Activated naive CD8-positive, alpha-beta T cell (primary cell): ENCODE measurements around the gene MEPCE.

ENCODE experiments used
- H3K27ac Mint-ChIP-seq: one replicate; pipeline ENCODE4 v1.8.0; 2021; ENCODE audit warnings: mixed read lengths
- H3K27me3 Mint-ChIP-seq: one replicate; pipeline ENCODE4 v1.8.0; 2021; ENCODE audit warnings: mixed read lengths
- H3K36me3 Mint-ChIP-seq: one replicate; pipeline ENCODE4 v1.8.0; 2021; ENCODE audit warnings: mixed read lengths
- H3K4me1 Mint-ChIP-seq: one replicate; pipeline ENCODE4 v1.8.0; 2021; ENCODE audit warnings: low read depth, mixed read lengths
- H3K4me3 Mint-ChIP-seq: one replicate; pipeline ENCODE4 v1.8.0; 2021; ENCODE audit warnings: mild to moderate bottlenecking, mixed read lengths
- H3K9me3 Mint-ChIP-seq: one replicate; pipeline ENCODE4 v1.8.0; 2021; ENCODE audit warnings: low read depth, mixed read lengths

Gene MEPCE

GRCh38 chr7:100456562-100456961 lies 26.9 kb downstream of the MEPCE start:
- no peak overlapping the region for H3K4me3 Mint-ChIP-seq
- no peaks in the 10 kb centered on the region for H3K27me3 Mint-ChIP-seq
- peaks cover 12% of the 10 kb centered on the region for H3K4me1 Mint-ChIP-seq
- H3K36me3 Mint-ChIP-seq: no peaks in the 10 kb centered on the region
- no peak overlapping the region for H3K27ac Mint-ChIP-seq
- H3K9me3 Mint-ChIP-seq: no peaks in the 10 kb centered on the region

- Mint-ChIP-seq H3K9me3 (no peaks in the 10 kb centered on the region), H3K36me3 (no peaks in the 10 kb centered on the region), H3K27me3 (no peaks in the 10 kb centered on the region), H3K27ac (no peak overlapping the region), H3K4me1 (peaks cover 12% of the 10 kb centered on the region), H3K4me3 (no peak overlapping the region)
These were observed 27.4 kb downstream of the MEPCE start for GRCh38 chr7:100457033-100457432.

GRCh38 chr7:100464210-100464660 lies 34.6 kb downstream of the MEPCE start, which contains the start of gene SPACDR:
SPACDR (minus strand) TSS chr7:100464260; CDS start chr7:100464025, 235 bp downstream.
- Mint-ChIP-seq H3K4me3 (no peak within 1 kb of the TSS), H3K36me3 (no peaks in the 10 kb centered on the region), H3K27me3 (no peaks in the 10 kb centered on the region), H3K27ac (no peak within 1 kb of the TSS), H3K4me1 (peaks cover 2% of the 10 kb centered on the region), H3K9me3 (no peaks in the 10 kb centered on the region)

- Mint-ChIP-seq H3K4me3 (no peak overlapping the region), H3K36me3 (no peaks in the 10 kb centered on the region), H3K9me3 (no peaks in the 10 kb centered on the region)
These were observed 35.2 kb downstream of the MEPCE start for GRCh38 chr7:100464791-100465190.

GRCh38 chr7:100465299-100465698 lies 35.7 kb downstream of the MEPCE start:
- no peaks in the 10 kb centered on the region for H3K27me3 Mint-ChIP-seq
- H3K27ac Mint-ChIP-seq: peak overlapping the region; percentile 22
- no peaks in the 10 kb centered on the region for H3K36me3 Mint-ChIP-seq
- peaks cover 7% of the 10 kb centered on the region for H3K4me1 Mint-ChIP-seq
- no peak overlapping the region for H3K4me3 Mint-ChIP-seq
- H3K9me3 Mint-ChIP-seq: no peaks in the 10 kb centered on the region

More at GRCh38 chr7:100464791-100465190, 35.2 kb downstream of the MEPCE start:
- peaks cover 4% of the 10 kb centered on the region for H3K4me1 Mint-ChIP-seq
- no peaks in the 10 kb centered on the region for H3K27me3 Mint-ChIP-seq
- no peak overlapping the region for H3K27ac Mint-ChIP-seq

GRCh38 chr7:100465702-100466311 lies 36.2 kb downstream of the MEPCE start:
- H3K9me3 Mint-ChIP-seq: no peaks in the 10 kb centered on the region
- H3K4me1 Mint-ChIP-seq: peaks cover 10% of the 10 kb centered on the region
- H3K4me3 Mint-ChIP-seq: no peak overlapping the region
- H3K36me3 Mint-ChIP-seq: no peaks in the 10 kb centered on the region
- H3K27ac Mint-ChIP-seq: peak overlapping the region; percentile 22
- H3K27me3 Mint-ChIP-seq: no peaks in the 10 kb centered on the region

GRCh38 chr7:100466653-100467605 lies 37.3 kb downstream of the MEPCE start:
- Mint-ChIP-seq H3K36me3 (no peaks in the 10 kb centered on the region), H3K9me3 (no peaks in the 10 kb centered on the region), H3K4me3 (no peak overlapping the region), H3K4me1 (peaks cover 10% of the 10 kb centered on the region), H3K27me3 (no peaks in the 10 kb centered on the region), H3K27ac (no peak overlapping the region)

- Mint-ChIP-seq H3K27me3 (no peaks in the 10 kb centered on the region), H3K4me1 (peaks cover 11% of the 10 kb centered on the region), H3K9me3 (no peaks in the 10 kb centered on the region), H3K4me3 (no peak overlapping the region), H3K27ac (no peak overlapping the region), H3K36me3 (no peaks in the 10 kb centered on the region)
These were observed 38.2 kb downstream of the MEPCE start for GRCh38 chr7:100467638-100468373.

GRCh38 chr7:100469227-100470044 lies 39.8 kb downstream of the MEPCE start:
- H3K27ac Mint-ChIP-seq: peak overlapping the region; percentile 22
- no peak overlapping the region for H3K4me3 Mint-ChIP-seq
- no peaks in the 10 kb centered on the region for H3K27me3 Mint-ChIP-seq
- peaks cover 24% of the 10 kb centered on the region for H3K4me1 Mint-ChIP-seq
- H3K9me3 Mint-ChIP-seq: no peaks in the 10 kb centered on the region
- H3K36me3 Mint-ChIP-seq: peaks cover 2% of the 10 kb centered on the region

- Mint-ChIP-seq H3K9me3 (no peaks in the 10 kb centered on the region), H3K27ac (no peak overlapping the region), H3K27me3 (no peaks in the 10 kb centered on the region), H3K4me3 (no peak overlapping the region), H3K36me3 (peaks cover 2% of the 10 kb centered on the region), H3K4me1 (peaks cover 36% of the 10 kb centered on the region)
These were observed 41.4 kb downstream of the MEPCE start for GRCh38 chr7:100471021-100471420.

- Mint-ChIP-seq H3K4me1 (peaks cover 46% of the 10 kb centered on the region), H3K9me3 (no peaks in the 10 kb centered on the region), H3K27me3 (no peaks in the 10 kb centered on the region), H3K36me3 (peaks cover 2% of the 10 kb centered on the region), H3K27ac (peak overlapping the region; percentile 66), H3K4me3 (no peak overlapping the region)
These were observed 42.7 kb downstream of the MEPCE start for GRCh38 chr7:100472121-100472851.

- H3K36me3 Mint-ChIP-seq: peaks cover 2% of the 10 kb centered on the region
- peaks cover 46% of the 10 kb centered on the region for H3K4me1 Mint-ChIP-seq
- H3K4me3 Mint-ChIP-seq: peak overlapping the region; percentile 10
- no peaks in the 10 kb centered on the region for H3K27me3 Mint-ChIP-seq
- no peaks in the 10 kb centered on the region for H3K9me3 Mint-ChIP-seq
- H3K27ac Mint-ChIP-seq: peak overlapping the region; percentile 66
These were observed 43.3 kb downstream of the MEPCE start for GRCh38 chr7:100472854-100473499.

GRCh38 chr7:100475549-100475948 lies 45.9 kb downstream of the MEPCE start:
- Mint-ChIP-seq H3K27ac (peak overlapping the region; percentile 92), H3K27me3 (no peaks in the 10 kb centered on the region), H3K9me3 (no peaks in the 10 kb centered on the region), H3K4me3 (peak overlapping the region; percentile 85), H3K36me3 (peaks cover 2% of the 10 kb centered on the region), H3K4me1 (peaks cover 43% of the 10 kb centered on the region)
